Thyroid gland (tissue), 4 donors: Measurements from ENCODE around the gene ACOT2.
"Not testable (repeated sequence)": the region's sequence is repeated elsewhere in the genome, so short reads cannot be mapped to it uniquely, and the experiment has no call there.

Experiments used
- CTCF ChIP-seq, 6 experiments: fragments of 200-600 bp in 3 of 6; fragments of 450-650 bp in 3 of 6; sonication (generic) in 3 of 6; IDR thresholded peaks; one replicate each; pipeline ENCODE4 v1.5.1; 2016 to 2019; ENCODE audit warnings: antibody characterized with exemption in 6 of 6, mild to moderate bottlenecking in 2 of 6, inconsistent platforms in 1 of 6, moderate library complexity in 1 of 6
- POLR2A ChIP-seq, 2 donors: fragments of 450-650 bp; IDR thresholded peaks; one replicate each; pipeline ENCODE4 v1.6.1; 2017; ENCODE audit warnings: antibody characterized with exemption in 2 of 2, mild to moderate bottlenecking in 2 of 2, moderate library complexity in 1 of 2

- peak in 2 of 6 experiments; percentile 38 to 41 for TF ChIP-seq CTCF (IDR thresholded peaks at IDR 0.05)
- not testable (repeated sequence) for TF ChIP-seq POLR2A (IDR thresholded peaks at IDR 0.05)
These were observed 30.0 kb upstream of the ACOT2 start for GRCh38 chr14:73539017-73539416.
